Activated CD4-positive, alpha-beta T cell treated with anti-CD3 and anti-CD28 coated beads, Interleukin-10, Interleukin-2, amounts not matched to agents 100 ng/mL and 50 ng/mL, durations not matched to agents 16 hours and 8 hours (primary cell): ENCODE measurements around the gene CDC42SE1.
"Not testable (repeated sequence)": the region's sequence is repeated elsewhere in the genome, so short reads cannot be mapped to it uniquely, and the experiment has no call there.

Experiments used
- DNase-seq: peaks from one replicate; pipeline ENCODE4 v3.0.0-alpha.2; 2020

CDC42SE1 gene

GRCh38 chr1:151059109-151060006, at the start of gene CDC42SE1:
CDC42SE1 (minus strand) TSS chr1:151059622; CDS start chr1:151055730, 3,892 bp downstream.
- peak; percentile 91 for DNase-seq

- DNase-seq: no peak
These were observed 48.9 kb upstream of the CDC42SE1 start for GRCh38 chr1:151108331-151108730.

- no peak for DNase-seq
These were observed 47.5 kb upstream of the CDC42SE1 start for GRCh38 chr1:151106894-151107293.

GRCh38 chr1:151104630-151105029, 45.2 kb upstream of the CDC42SE1 start:
- DNase-seq: no peak

- no peak for DNase-seq
These were observed 38.7 kb upstream of the CDC42SE1 start for GRCh38 chr1:151098126-151098525.

GRCh38 chr1:151097426-151097825, 38.0 kb upstream of the CDC42SE1 start:
- DNase-seq: not testable (repeated sequence)

GRCh38 chr1:151085953-151086559, 26.6 kb upstream of the CDC42SE1 start:
- no peak for DNase-seq

GRCh38 chr1:151072224-151072623, 12.8 kb upstream of the CDC42SE1 start:
- DNase-seq: no peak

GRCh38 chr1:151070474-151071276, 11.3 kb upstream of the CDC42SE1 start, which contains the start of gene GABPB2:
GABPB2 (plus strand) TSS chr1:151070761; CDS start chr1:151088190, 17,429 bp downstream.
- peak; percentile 95 for DNase-seq

GRCh38 chr1:151069103-151069486, 9.7 kb upstream of the CDC42SE1 start:
- DNase-seq: no peak

GRCh38 chr1:151067185-151067584, 7.8 kb upstream of the CDC42SE1 start:
- DNase-seq: no peak

- DNase-seq: no peak
These were observed 5.7 kb upstream of the CDC42SE1 start for GRCh38 chr1:151065089-151065645.

- no peak for DNase-seq
These were observed 3.4 kb upstream of the CDC42SE1 start for GRCh38 chr1:151062741-151063371.

- no peak for DNase-seq
These were observed 2.3 kb upstream of the CDC42SE1 start for GRCh38 chr1:151061704-151062103.

- no peak for DNase-seq
These were observed 1.4 kb upstream of the CDC42SE1 start for GRCh38 chr1:151060657-151061421.

- no peak for DNase-seq
These were observed 710 bp upstream of the CDC42SE1 start, which contains the start of gene MLLT11 for GRCh38 chr1:151060007-151060656. MLLT11 (plus strand) TSS chr1:151060397; CDS start chr1:151067225, 6,828 bp downstream.

- DNase-seq: no peak
These were observed 730 bp downstream of the CDC42SE1 start for GRCh38 chr1:151058692-151059091.

- peak; percentile 51 for DNase-seq
These were observed 3.3 kb downstream of the CDC42SE1 start for GRCh38 chr1:151056149-151056548.

- no peak for DNase-seq
These were observed 3.8 kb downstream of the CDC42SE1 start for GRCh38 chr1:151055581-151055980.

- no peak for DNase-seq
These were observed 4.4 kb downstream of the CDC42SE1 start for GRCh38 chr1:151054971-151055547.
